Hepatocyte (in vitro differentiated cells): Measurements from ENCODE around the gene LAMA1. TPM values are rescaled to one million over a fixed set of nuclear protein-coding genes. Genes with fewer than 3 reads are reported as not detected.

Source experiments
- DNase-seq: peaks from one replicate; pipeline ENCODE4 v3.0.0-alpha.2; 2016; ENCODE audit warnings: low spot score
- H2AFZ ChIP-seq: fragments of 200-600 bp; sonication (generic); 2 replicates; pipeline ENCODE4 v1.6.0; 2016; ENCODE audit warnings: antibody characterized with exemption, mild to moderate bottlenecking
- H3K27ac ChIP-seq: fragments of 200-600 bp; sonication (generic); 2 replicates; pipeline ENCODE4 v1.5.1; 2016; ENCODE audit warnings: mild to moderate bottlenecking
- H3K27me3 ChIP-seq: fragments of 200-600 bp; sonication (generic); 2 replicates; pipeline ENCODE4 v1.6.1; 2016
- H3K36me3 ChIP-seq: fragments of 200-600 bp; sonication (generic); replicated peaks from 2 replicates; pipeline ENCODE4 v1.5.1; 2016; ENCODE audit warnings: low read depth; ENCODE audit not compliant: insufficient read depth
- H3K4me1 ChIP-seq: fragments of 200-600 bp; sonication (generic); 2 replicates; pipeline ENCODE4 v1.5.1; 2016; ENCODE audit warnings: mild to moderate bottlenecking, moderate library complexity; ENCODE audit not compliant: insufficient read depth
- H3K4me2 ChIP-seq: fragments of 200-600 bp; sonication (generic); 2 replicates; pipeline ENCODE4 v1.6.0; 2016
- H3K4me3 ChIP-seq: fragments of 200-600 bp; sonication (generic); 2 replicates; pipeline ENCODE4 v1.5.1; 2016; ENCODE audit warnings: mild to moderate bottlenecking
- H3K79me2 ChIP-seq: fragments of 200-600 bp; sonication (generic); 2 replicates; pipeline ENCODE4 v1.6.0; 2017; ENCODE audit warnings: mild to moderate bottlenecking
- H3K9me2 ChIP-seq: fragments of 200-600 bp; sonication (generic); replicated peaks from 2 replicates; pipeline ENCODE4 v1.6.0; 2017; ENCODE audit warnings: mild to moderate bottlenecking; ENCODE audit not compliant: insufficient read depth
- H3K9me3 ChIP-seq: fragments of 200-600 bp; sonication (generic); 2 replicates; pipeline ENCODE4 v1.5.1; 2016; ENCODE audit warnings: low read depth, mild to moderate bottlenecking
- H4K20me1 ChIP-seq: fragments of 200-600 bp; sonication (generic); 2 replicates; pipeline ENCODE4 v1.6.0; 2016; ENCODE audit warnings: mild to moderate bottlenecking; ENCODE audit not compliant: insufficient read depth, poor library complexity, severe bottlenecking
- CTCF ChIP-seq: fragments of 200-600 bp; sonication (generic); IDR thresholded peaks from 2 replicates; pipeline ENCODE4 v1.5.1; 2016; ENCODE audit warnings: antibody characterized with exemption, mild to moderate bottlenecking; ENCODE audit not compliant: poor library complexity
- EZH2 ChIP-seq: fragments of 200-600 bp; sonication (generic); IDR thresholded peaks from 2 replicates; pipeline ENCODE4 v1.6.1; 2016; ENCODE audit warnings: antibody characterized with exemption, mild to moderate bottlenecking, borderline replicate concordance
- EZH2phosphoT487 ChIP-seq: fragments of 200-600 bp; sonication (generic); IDR thresholded peaks from one replicate; pipeline ENCODE4 v1.6.1; 2018; ENCODE audit warnings: antibody characterized with exemption, mild to moderate bottlenecking, low read depth, moderate library complexity; ENCODE audit not compliant: unreplicated experiment, severe bottlenecking
- WGBS: methylation state at CpG from one replicate; pipeline ENCODE4 v1.1.6; 2016; ENCODE audit warnings: low lambda C conversion rate; ENCODE audit errors: missing lambda C conversion rate; 5-methylcytosine and 5-hydroxymethylcytosine counted together
- polyA plus RNA-seq: library from polyadenylated mRNA; unstranded; fragments of >200 nt; fragmentation: Nextera tagmentation; extraction: Ambion mirVana; gene quantifications from 2 replicates; pipeline ENCODE4 v1.2.1, GENCODE V29; 2016
- total RNA-seq: library from RNA; depleted of rRNA; stranded (reverse); fragments of >200 nt; gene quantifications from 2 replicates; pipeline ENCODE4 v1.2.3, GENCODE V29; 2014

The LAMA1 gene
- total and polyA plus RNA-seq, 2 experiments from 2014 or later = 27.7 to 52.7 TPM

DNA sequence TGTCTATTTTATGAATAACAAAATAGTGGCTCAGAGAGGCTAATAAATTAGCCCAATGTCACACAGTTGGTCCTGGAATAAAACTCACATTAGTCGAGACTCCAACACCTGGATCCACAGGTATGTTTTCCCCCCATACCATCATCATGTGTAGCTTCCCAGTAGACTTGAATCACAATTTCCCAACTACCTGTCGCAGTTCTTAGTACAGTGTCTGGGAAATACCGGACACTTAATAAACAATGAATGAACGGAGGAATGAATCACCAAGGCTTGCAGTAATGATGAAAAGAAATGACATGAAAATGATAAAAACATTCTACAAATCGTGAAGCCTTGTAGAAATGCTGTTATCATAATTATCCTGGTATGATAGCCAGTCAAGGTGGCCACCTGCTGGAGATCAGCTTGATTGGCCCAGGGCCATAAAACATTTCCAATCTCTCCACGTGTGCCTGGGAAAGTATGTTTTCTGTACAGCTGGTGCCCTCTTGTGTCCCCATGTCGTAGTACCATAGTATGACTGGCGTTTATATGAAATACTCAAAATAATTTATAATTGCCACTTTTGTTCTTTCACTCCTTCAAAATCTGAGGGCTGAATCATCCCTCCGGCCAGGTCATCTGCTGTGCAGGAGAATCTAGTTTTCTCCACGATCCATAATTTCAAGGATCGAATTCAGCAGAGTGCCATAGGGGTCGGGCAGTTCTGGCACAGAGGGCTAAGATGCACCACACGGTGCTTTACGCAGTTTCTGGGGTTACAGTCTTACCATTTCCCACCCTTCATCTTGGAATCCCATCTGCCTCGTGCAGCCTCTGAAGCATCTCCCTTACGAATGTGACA is 95.4 kb downstream of the LAMA1 start:
- H4K20me1 ChIP-seq = no peaks in the 10 kb centered on the region
- TF ChIP-seq CTCF = peak; percentile 75
- no peak for TF ChIP-seq EZH2phosphoT487
- no peak for TF ChIP-seq EZH2
- H3K4me2 ChIP-seq = no peak overlapping the region
- no peaks in the 10 kb centered on the region for H3K79me2 ChIP-seq
- WGBS = 77% methylated on average over 16 of the region's 16 CpGs
- H3K27ac ChIP-seq = no peak overlapping the region
- H2AFZ ChIP-seq = no peak overlapping the region
- no peaks in the 10 kb centered on the region for H3K9me2 ChIP-seq
- no peaks in the 10 kb centered on the region for H3K36me3 ChIP-seq
- no peaks in the 10 kb centered on the region for H3K27me3 ChIP-seq
- no peak overlapping the region for H3K4me3 ChIP-seq
- no peaks in the 10 kb centered on the region for H3K9me3 ChIP-seq
- no peaks in the 10 kb centered on the region for H3K4me1 ChIP-seq
- DNase-seq = peak; percentile 83

- no peaks in the 10 kb centered on the region for H4K20me1 ChIP-seq
These were observed 96.4 kb downstream of the LAMA1 start for GRCh38 chr18:7020995-7021777.

GRCh38 chr18:7017013-7017412 is 100.6 kb downstream of the LAMA1 start:
- Histone ChIP-seq H2AFZ (no peak overlapping the region), H3K27ac (no peak overlapping the region), H3K36me3 (no peaks in the 10 kb centered on the region), H3K4me3 (no peak overlapping the region), H3K4me2 (no peak overlapping the region), H3K4me1 (no peaks in the 10 kb centered on the region), H3K79me2 (no peaks in the 10 kb centered on the region), H4K20me1 (no peaks in the 10 kb centered on the region), H3K27me3 (no peaks in the 10 kb centered on the region), H3K9me3 (no peaks in the 10 kb centered on the region), H3K9me2 (no peaks in the 10 kb centered on the region)
- 89% methylated on average over 5 of the region's 5 CpGs for WGBS
- TF ChIP-seq CTCF (no peak), EZH2 (no peak), EZH2phosphoT487 (no peak)
- DNase-seq = no peak

More at GRCh38 chr18:7020995-7021777, 96.4 kb downstream of the LAMA1 start:
- no peak for DNase-seq
- H3K27me3 ChIP-seq = no peaks in the 10 kb centered on the region
- H3K27ac ChIP-seq = no peak overlapping the region
- no peaks in the 10 kb centered on the region for H3K79me2 ChIP-seq
- no peaks in the 10 kb centered on the region for H3K9me3 ChIP-seq
- WGBS = 94% methylated on average over 13 of the region's 13 CpGs
- H2AFZ ChIP-seq = no peak overlapping the region
- H3K36me3 ChIP-seq = no peaks in the 10 kb centered on the region
- no peak overlapping the region for H3K4me3 ChIP-seq
- TF ChIP-seq EZH2 (no peak), EZH2phosphoT487 (no peak), CTCF (no peak)
- no peaks in the 10 kb centered on the region for H3K9me2 ChIP-seq
- no peak overlapping the region for H3K4me2 ChIP-seq
- no peaks in the 10 kb centered on the region for H3K4me1 ChIP-seq
